AG09309 (cell line): ENCODE measurements around the gene PKD2.

Experiments used
- DNase-seq: peaks from one replicate; pipeline ENCODE4 v3.0.0-alpha.2; 2010; ENCODE audit warnings: low read depth
- H3K4me3 ChIP-seq: 2 replicates; pipeline ENCODE4 v1.5.1; 2011; ENCODE audit warnings: mild to moderate bottlenecking, low read depth, low read length, moderate library complexity; ENCODE audit not compliant: control insufficient read depth
- CTCF ChIP-seq: IDR thresholded peaks from 2 replicates; pipeline ENCODE4 v1.5.1; 2011; ENCODE audit warnings: mild to moderate bottlenecking, low read depth, low read length, inconsistent platforms; ENCODE audit not compliant: insufficient read depth, control insufficient read depth; ENCODE audit errors: missing control alignments

PKD2 gene

GRCh38 chr4:87977521-87978278, 29.7 kb upstream of the PKD2 start:
- TF ChIP-seq CTCF, result no peak
- DNase-seq, result no peak
- no peak overlapping the region for H3K4me3 ChIP-seq

- H3K4me3 ChIP-seq, result no peak overlapping the region
- DNase-seq, result no peak
- no peak for TF ChIP-seq CTCF
Observed at GRCh38 chr4:87978681-87979080, 28.8 kb upstream of the PKD2 start.

- H3K4me3 ChIP-seq, result no peak overlapping the region
- DNase-seq, result no peak
- TF ChIP-seq CTCF, result no peak
Observed at GRCh38 chr4:87979810-87980209, 27.6 kb upstream of the PKD2 start.

GRCh38 chr4:87981486-87981885, 25.9 kb upstream of the PKD2 start:
- DNase-seq, result no peak
- no peak overlapping the region for H3K4me3 ChIP-seq
- no peak for TF ChIP-seq CTCF

- no peak for DNase-seq
- H3K4me3 ChIP-seq, result no peak overlapping the region
- no peak for TF ChIP-seq CTCF
Observed at GRCh38 chr4:87982036-87982435, 25.4 kb upstream of the PKD2 start.

GRCh38 chr4:87982446-87983010, 24.9 kb upstream of the PKD2 start:
- TF ChIP-seq CTCF, result no peak
- no peak for DNase-seq
- H3K4me3 ChIP-seq, result no peak overlapping the region

GRCh38 chr4:87983996-87984395, 23.4 kb upstream of the PKD2 start:
- no peak for DNase-seq
- no peak overlapping the region for H3K4me3 ChIP-seq
- TF ChIP-seq CTCF, result no peak
